ENCODE measurements around the gene ZNF276.

Gene ZNF276

GRCh38 chr16:89691231-89691985 lies 29.9 kb upstream of the ZNF276 start:
- TF ChIP-seq, protein P1, sequence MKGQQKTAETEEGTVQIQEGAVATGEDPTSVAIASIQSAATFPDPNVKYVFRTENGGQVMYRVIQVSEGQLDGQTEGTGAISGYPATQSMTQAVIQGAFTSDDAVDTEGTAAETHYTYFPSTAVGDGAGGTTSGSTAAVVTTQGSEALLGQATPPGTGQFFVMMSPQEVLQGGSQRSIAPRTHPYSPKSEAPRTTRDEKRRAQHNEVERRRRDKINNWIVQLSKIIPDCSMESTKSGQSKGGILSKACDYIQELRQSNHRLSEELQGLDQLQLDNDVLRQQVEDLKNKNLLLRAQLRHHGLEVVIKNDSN (IDR thresholded peaks at IDR 0.05): no peak
- TF ChIP-seq TEAD4 (IDR thresholded peaks at IDR 0.05) (no peak), EP300 (IDR thresholded peaks at IDR 0.05; ENCODE audit: borderline replicate concordance) (no peak), CREB1 (IDR thresholded peaks at IDR 0.05; ENCODE audit: low read depth) (no peak), TAF1 (IDR thresholded peaks at IDR 0.05; ENCODE audit: low read depth) (no peak), EGR1 (IDR thresholded peaks at IDR 0.05) (no peak), ZBTB7A (IDR thresholded peaks at IDR 0.05; ENCODE audit: low read depth) (no peak), FOXM1 (IDR thresholded peaks at IDR 0.05; ENCODE audit: borderline replicate concordance, low read depth) (no peak), CEBPB (IDR thresholded peaks at IDR 0.05) (no peak), TCF12 (IDR thresholded peaks at IDR 0.05; ENCODE audit: low read depth) (no peak), YY1 (IDR thresholded peaks at IDR 0.05; ENCODE audit: low read depth) (no peak), RAD21 (IDR thresholded peaks at IDR 0.05; ENCODE audit: low read depth) (no peak), NFIC (IDR thresholded peaks at IDR 0.05) (no peak)
- TF ChIP-seq, protein P2, sequence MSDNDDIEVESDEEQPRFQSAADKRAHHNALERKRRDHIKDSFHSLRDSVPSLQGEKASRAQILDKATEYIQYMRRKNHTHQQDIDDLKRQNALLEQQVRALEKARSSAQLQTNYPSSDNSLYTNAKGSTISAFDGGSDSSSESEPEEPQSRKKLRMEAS (IDR thresholded peaks at IDR 0.05): no peak
- TF ChIP-seq, protein P3, sequence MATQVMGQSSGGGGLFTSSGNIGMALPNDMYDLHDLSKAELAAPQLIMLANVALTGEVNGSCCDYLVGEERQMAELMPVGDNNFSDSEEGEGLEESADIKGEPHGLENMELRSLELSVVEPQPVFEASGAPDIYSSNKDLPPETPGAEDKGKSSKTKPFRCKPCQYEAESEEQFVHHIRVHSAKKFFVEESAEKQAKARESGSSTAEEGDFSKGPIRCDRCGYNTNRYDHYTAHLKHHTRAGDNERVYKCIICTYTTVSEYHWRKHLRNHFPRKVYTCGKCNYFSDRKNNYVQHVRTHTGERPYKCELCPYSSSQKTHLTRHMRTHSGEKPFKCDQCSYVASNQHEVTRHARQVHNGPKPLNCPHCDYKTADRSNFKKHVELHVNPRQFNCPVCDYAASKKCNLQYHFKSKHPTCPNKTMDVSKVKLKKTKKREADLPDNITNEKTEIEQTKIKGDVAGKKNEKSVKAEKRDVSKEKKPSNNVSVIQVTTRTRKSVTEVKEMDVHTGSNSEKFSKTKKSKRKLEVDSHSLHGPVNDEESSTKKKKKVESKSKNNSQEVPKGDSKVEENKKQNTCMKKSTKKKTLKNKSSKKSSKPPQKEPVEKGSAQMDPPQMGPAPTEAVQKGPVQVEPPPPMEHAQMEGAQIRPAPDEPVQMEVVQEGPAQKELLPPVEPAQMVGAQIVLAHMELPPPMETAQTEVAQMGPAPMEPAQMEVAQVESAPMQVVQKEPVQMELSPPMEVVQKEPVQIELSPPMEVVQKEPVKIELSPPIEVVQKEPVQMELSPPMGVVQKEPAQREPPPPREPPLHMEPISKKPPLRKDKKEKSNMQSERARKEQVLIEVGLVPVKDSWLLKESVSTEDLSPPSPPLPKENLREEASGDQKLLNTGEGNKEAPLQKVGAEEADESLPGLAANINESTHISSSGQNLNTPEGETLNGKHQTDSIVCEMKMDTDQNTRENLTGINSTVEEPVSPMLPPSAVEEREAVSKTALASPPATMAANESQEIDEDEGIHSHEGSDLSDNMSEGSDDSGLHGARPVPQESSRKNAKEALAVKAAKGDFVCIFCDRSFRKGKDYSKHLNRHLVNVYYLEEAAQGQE (IDR thresholded peaks at IDR 0.05; ENCODE audit: low read depth): no peak

- no peak for TF ChIP-seq EGR1 (IDR thresholded peaks at IDR 0.05)
- TF ChIP-seq, protein P2 (IDR thresholded peaks at IDR 0.05): no peak
- TF ChIP-seq CEBPB (IDR thresholded peaks at IDR 0.05): no peak
- TF ChIP-seq ZBTB7A (IDR thresholded peaks at IDR 0.05; ENCODE audit: low read depth): no peak
- TF ChIP-seq TEAD4 (IDR thresholded peaks at IDR 0.05): no peak
- no peak for TF ChIP-seq TAF1 (IDR thresholded peaks at IDR 0.05; ENCODE audit: low read depth)
- TF ChIP-seq, protein P1 (IDR thresholded peaks at IDR 0.05): no peak
- TF ChIP-seq YY1 (IDR thresholded peaks at IDR 0.05; ENCODE audit: low read depth): no peak
- no peak for TF ChIP-seq FOXM1 (IDR thresholded peaks at IDR 0.05; ENCODE audit: borderline replicate concordance, low read depth)
- TF ChIP-seq TCF12 (IDR thresholded peaks at IDR 0.05; ENCODE audit: low read depth): no peak
- no peak for TF ChIP-seq CREB1 (IDR thresholded peaks at IDR 0.05; ENCODE audit: low read depth)
- TF ChIP-seq EP300 (IDR thresholded peaks at IDR 0.05; ENCODE audit: borderline replicate concordance): no peak
- TF ChIP-seq, protein P3 (IDR thresholded peaks at IDR 0.05; ENCODE audit: low read depth): no peak
- no peak for TF ChIP-seq RAD21 (IDR thresholded peaks at IDR 0.05; ENCODE audit: low read depth)
Measured at GRCh38 chr16:89691986-89692569, 29.3 kb upstream of the ZNF276 start.

DNA sequence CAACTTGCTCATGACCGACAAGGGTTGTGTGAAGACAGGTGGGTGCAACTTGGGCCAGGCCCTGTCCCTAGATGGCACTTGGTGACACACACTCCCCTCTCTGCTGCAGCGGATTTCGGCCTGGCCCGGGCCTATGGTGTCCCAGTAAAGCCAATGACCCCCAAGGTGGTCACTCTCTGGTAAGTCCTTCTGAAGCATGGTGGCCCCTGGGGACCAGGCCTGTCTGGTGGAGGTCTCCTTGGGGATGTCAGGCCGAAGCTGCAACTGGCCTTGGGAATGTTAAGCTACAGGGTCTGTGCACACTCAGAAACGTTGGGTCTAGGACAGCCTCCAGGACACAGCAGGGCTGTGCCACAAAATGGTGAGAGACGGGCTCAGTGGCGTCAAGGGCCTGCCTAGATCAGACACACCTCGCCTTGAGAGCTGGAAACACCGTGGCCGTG lies 28.0 kb upstream of the ZNF276 start:
- no peak for TF ChIP-seq TCF12 (IDR thresholded peaks at IDR 0.05; ENCODE audit: low read depth)
- TF ChIP-seq EGR1 (IDR thresholded peaks at IDR 0.05): no peak
- no peak for TF ChIP-seq TAF1 (IDR thresholded peaks at IDR 0.05; ENCODE audit: low read depth)
- TF ChIP-seq CEBPB (IDR thresholded peaks at IDR 0.05): no peak
- TF ChIP-seq ZBTB7A (IDR thresholded peaks at IDR 0.05; ENCODE audit: low read depth): no peak
- TF ChIP-seq CREB1 (IDR thresholded peaks at IDR 0.05; ENCODE audit: low read depth): no peak
- TF ChIP-seq, protein P3 (IDR thresholded peaks at IDR 0.05; ENCODE audit: low read depth): no peak
- TF ChIP-seq EP300 (IDR thresholded peaks at IDR 0.05; ENCODE audit: borderline replicate concordance): no peak
- TF ChIP-seq YY1 (IDR thresholded peaks at IDR 0.05; ENCODE audit: low read depth): no peak
- TF ChIP-seq RAD21 (IDR thresholded peaks at IDR 0.05; ENCODE audit: low read depth): no peak
